ENCODE data around the gene LMF1.
"Not testable (repeated sequence)": the region's sequence is repeated elsewhere in the genome, so short reads cannot be mapped to it uniquely, and the experiment has no call there.

Gene LMF1

DNA sequence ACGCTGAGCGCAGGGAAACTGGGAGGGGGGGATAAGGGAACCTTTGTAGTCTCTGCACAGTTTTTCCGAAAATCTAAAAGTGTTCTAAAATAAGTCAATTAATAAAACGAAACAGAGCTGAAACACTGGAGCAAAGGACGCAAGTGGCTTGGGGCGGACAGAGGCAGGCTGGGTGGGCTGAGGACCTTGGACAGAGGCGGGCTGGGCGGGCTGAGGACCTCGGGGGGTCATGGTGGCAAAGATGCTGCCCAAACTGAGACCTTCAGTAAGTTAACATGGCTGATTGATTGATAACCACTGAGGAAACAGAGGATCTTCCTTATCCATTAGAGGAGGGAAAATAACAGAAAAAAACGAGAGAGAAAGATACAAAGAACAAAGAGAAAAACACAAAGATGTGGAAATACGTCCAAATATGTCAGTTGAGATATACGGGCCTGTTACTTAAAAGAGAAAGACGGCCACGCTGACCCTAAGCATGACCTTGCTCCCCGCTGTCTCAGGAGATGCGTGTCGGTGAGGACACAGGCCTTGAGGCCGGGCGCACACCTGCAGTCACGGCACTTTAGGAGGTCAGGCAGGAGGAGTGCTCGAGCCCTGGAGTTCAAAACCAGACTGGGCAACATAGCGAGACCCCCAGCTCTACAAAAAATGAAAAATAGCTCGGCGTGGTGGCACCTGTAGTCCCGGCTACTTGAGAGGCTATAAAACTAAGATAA is 94.1 kb downstream of the LMF1 start:
- no peak for DNase-seq

DNA sequence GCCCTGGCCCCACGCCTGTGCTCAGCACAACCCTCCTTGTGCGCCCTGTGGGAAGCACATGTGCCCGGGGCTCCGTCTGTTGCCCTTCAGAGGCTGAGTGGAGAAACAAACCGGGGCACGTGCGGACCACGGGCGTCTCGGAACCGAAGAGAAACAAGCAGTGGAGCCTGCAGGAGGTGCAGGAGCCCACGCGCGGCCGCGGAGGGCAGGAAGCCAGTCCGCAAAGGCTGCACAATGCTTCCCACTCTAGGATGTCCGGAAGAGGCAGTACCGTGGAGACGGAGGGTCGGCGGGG is 94.8 kb downstream of the LMF1 start:
- no peak for DNase-seq

DNA sequence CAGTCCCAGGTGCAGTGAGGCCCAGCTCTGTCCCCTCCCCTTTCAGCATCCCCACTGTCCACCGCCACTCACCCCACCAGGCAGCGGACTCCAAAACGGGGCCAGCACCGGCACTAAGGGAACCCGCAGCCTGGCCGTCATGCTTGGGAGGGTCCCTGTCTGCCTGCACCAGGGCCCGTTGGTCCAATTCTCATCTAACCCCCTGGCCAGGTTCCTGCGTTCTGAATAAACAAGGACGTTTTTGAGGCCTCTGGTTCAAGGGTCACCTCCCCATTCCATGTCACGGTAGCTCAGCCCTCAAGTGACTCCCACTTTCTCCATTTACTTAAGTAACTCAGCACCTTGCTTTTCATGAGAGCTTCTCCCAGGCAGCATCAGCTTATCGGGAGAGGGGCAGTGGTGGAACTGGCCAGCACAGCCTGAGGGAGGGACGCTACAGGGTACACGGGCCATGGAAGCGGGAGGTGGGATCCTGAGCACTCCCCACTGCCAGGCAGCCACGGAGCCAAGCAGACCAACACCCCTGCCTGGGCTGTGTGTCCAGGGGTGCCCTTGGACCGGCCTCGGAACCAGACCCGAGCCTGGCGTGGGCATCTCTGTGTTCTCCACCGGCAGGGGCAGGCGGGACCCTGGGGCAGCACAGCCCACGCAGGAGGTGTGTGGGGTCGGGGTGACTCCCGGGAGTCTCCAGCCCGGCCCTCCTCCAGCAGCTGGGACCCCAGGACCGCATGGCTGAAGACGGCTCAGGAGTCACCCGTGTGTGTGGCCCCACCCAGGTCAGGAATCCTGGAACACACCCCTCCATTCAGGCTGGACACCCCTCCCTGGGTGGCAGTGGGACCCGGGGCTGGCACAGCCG is 95.4 kb downstream of the LMF1 start:
- DNase-seq: no peak

DNA sequence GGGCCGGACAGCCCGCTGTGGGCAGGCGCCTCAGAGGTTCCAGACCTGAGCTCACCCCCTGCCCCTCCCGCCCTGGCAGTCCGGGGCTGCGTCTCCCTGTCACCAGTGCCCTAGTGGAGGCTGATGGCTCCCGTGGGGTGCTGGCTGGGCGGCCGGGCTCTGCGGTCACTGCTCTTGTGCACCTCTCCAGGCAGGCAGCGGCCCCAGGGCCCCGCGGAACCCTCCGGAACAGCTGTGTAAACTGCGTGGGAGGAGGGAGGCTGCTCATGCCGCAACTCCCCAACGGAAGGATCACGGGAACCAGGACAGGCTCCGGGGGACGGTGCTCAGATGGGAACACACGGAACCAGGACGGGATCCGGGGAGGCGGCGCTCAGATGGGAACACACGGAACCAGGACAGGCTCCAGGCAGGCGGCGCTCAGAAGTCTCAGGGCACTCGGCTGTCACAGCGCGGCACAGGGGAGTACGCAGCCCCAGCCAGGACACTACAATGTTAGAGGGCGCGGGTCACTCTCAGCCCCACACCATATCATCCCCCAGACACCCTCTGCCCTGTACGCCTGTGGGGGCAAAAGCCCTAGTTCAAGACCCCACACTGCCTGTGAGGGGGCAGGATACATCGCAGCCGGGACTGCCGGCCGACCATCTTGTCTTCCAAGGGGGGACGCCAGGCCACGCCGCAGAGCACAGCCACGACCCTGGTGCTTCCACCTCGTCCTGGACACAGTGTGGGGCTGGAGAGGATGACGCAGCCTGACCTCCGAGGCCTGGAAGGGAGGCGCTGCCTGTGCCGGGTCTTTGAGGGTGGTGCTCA is 96.2 kb downstream of the LMF1 start:
- no peak for DNase-seq

DNA sequence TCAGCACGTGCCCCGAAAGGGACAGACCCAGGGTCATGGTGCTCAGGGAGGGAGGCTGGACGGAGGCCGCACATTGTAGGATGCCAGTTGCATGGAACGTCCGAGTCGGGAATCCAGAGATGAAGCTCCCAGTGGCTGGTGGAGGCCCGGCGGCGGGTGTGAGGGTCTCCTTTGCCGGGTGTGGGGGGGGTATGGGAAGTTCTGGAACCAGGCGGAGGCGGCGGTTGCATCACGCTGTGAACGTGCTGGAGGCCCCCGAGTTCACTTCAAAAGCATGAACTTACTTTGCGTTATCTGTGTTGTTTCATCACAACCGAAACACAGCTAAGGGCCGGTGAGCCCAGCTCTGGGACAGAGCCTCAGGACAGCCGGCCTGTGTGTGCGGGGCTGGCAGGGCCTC is 96.9 kb downstream of the LMF1 start:
- no peak for DNase-seq

DNA sequence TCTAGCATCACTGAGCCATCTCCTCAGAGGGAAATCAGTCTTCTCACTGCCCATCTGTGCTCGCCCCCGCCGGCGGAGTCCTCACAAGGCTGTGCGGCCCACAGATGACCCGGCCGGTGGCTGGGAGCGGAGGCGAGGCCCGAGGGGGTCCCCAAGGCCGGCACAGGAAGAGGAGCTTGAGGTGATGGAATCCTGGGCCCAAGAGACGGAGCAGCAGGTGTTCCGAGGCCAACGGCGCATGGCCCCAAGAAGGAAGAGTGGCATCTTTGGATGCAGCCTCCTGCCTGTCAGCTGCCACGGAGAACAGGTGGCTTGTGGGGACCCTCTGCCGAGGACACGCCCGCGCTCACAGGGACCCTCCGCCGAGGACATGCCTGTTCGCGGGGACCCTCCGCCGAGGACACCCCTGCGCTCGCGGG is 97.5 kb downstream of the LMF1 start:
- DNase-seq: no peak

DNA sequence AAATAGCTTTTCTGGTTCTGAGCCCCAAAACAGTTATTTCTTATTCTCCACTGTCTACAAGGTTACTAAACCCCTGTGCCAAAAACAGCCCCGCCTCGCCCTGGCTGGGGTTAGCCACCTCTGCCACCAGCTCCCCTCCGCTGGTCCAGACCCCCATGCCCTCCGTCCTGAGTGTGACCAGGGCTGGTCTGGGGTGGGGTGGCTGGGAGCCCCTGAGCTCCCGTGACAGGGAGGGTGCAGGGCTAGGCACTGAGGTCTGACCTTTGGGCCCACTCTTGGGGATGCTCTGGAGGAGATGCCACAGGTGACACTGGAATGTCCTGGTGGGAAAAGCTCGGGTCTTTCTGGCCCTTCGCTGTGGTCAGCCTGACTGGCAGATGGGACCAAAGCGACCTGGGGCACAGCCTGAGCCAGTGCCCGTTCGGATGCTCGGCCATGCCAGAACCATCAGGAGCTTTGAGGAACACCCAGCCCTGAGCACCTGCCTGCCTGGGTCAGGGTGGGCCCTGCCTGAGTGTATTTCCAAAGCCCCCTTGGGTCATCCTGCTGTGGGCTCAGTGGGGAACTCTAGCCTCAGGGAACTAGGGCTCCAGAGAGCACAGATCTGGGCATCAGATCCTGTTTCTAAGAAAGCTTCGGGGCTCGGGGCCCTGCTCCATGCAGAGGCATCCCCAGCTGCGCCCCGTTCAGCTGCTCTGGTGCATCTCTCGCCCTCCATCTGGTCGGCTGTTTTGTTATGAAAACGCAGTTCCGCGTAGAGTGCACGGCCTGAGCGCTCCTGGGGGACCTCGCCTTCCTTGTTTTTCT is 98.1 kb downstream of the LMF1 start:
- no peak for DNase-seq

DNA sequence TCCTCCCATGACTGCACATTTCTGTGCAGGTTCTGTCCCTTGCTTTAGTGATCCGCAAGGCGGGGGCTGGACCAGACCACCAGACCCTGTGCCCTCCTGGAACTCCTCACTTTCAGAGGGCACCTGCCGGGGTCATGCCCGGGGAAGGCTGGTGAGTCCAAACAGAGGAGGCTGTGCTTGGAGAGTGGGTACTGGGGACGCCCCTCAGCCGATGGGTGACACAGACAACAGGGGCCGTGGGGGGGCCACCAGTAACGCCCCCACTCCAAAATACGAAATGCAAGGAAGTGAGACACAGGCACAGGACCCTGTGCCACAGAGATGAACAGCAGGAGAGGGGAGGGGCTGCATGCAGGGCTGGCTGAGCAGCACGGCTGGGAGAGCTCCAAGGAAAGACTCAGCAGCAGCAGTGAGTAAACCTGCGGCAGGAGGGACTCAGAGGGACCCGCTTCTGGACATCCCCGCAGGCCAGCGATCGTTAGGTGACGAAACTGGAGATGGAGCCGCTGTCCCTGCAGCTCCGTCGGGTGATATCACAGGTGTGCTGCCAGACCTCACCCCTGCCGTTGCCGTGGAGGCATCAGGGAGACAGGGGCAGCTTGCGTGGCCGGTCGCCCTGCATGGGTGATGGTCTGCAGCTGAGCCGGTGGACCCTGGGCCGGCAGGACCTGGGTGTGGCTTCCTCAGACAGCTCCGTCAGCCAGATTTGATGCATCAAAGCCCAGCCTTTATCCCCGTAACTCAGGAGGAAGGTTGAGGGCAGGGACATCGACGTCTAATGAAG is 99.0 kb downstream of the LMF1 start:
- no peak for DNase-seq

DNA sequence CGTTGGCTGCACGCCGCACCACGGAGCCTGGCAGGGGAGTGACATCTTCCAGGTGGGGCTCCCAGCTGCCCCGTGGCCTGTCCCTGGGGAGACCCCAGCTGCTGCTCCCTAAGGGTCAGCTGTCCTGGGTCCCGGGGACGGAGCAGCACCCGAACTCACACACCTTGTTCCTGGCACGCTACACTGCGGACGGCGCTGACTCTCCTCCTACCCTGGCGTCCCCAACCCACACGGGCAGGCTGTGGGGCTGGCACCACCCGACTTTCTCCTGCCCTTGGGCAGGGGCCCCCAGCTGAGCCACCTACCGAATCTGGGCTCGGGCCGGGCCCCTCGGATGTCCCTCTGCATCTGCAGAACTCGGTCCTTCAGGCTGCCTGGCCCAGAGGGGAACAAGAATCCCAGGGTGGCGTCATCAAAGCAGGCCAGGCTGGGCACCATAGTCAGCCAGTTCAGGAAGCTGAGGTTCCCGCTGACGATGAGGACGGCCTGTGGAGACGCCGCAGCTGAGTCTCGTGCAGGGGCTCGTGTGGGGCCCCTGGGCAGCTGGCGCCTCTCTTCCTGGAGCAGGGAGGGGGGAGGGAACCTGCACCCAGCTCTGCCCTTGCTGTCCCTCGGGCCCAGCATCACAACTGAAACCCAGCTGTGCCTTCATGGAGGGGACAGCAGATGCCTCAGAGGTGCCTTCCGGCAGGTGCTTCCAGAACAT is 99.8 kb downstream of the LMF1 start:
- DNase-seq: no peak

DNA sequence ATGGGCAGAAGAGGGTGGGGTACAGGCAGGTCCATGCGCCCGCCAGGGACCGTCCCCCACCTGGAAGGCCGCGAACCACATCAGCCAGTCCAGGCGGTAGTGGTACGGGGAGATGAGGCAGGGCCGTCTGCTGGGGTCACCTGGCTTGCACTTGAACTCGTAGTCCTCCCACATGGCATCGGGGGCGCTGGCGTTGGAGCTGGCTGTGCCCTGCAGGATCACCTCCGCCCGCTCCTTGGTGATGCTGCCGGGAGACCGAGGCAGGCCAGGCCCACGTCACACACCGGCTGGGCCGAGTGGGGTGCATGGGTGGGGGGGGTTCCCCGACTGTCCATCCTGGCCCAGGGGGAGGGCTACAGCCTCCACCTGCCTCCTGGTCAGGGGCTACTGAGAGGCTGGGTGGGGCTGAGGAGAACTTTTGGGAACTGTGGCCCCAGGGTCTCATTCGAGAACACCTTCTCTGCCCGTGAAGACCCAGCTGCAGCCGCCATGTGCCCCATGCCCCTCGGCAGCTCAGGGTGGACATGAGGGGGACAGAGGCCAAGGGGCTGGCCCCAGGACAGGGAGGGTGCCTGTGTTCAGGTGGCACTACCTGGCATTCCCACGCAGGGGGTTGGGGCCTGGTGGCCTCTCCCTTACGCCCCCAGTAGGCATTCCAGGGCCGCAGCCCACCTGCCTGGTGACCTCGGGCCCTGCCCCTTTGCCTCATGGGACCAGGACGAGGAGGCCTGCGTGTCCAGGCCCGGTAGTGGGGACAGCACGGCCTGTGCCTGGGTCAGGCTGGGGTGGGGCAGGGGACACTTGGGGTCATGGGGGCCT is 100.8 kb downstream of the LMF1 start:
- DNase-seq: no peak

DNA sequence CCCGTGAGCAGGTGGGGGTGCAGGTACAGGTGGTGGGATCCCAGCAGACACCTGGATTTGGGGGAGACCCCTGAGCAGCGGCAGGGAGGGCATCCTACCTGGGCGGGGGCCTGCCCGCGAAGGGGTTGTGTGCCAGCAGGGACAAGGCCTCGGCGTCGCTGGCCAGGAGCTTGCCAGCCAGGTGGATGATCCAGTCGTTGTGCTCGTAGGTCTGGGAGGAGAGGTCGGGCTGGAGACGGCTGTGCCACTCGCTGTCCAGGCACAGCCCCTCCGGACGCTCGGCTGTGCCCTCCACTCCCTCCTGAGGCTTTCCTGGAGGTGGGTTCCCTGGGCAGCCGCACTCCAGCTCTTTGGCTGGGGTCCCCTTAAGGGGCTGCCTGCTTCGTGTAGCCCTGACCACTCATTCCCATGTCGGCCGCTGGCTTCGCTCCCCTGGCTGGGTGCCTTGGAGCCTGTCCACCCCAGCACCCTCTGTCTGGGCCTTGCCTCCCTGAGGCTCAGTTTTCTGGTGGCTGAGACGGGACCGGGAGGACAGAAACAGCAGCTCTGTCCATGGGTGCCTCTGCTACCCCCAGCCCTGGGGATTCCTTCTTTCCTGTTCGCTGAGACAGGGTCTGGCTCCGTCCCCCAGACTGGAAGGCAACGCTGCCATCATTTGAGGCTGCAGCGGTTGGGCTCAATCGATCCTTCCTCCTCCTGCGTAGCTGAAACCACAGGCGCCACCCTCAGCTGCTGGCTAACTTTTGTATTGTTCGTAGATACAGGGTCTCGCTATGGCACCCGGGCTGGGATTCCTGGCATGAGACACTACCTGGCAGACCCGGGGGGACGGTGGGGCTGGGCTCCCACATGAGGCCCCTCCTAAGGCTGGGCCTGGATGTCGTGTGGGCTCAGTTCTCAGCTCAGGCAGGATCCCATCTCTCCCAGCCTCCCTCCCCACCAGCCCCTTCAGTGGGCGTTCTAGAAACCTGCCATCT is 101.7 kb downstream of the LMF1 start:
- DNase-seq: no peak

DNA sequence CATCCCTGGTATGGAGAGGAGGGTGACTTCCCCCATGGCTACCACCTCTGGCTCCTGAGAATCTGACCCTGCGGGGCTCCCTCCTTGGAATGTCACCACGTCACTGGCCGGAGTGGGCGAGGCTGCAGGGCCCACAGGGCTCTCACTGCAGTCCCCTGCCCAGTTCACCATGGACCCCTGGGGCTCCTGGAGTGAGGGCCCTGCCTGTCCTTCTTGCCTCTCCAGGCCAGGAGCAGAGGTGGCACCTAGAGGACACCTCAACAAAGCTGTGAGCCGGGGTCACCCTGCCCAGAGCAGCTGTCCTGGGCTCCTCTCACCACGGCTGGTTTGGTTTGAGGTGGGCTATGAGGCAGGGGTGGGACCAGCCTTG is 102.4 kb downstream of the LMF1 start:
- DNase-seq: no peak

DNA sequence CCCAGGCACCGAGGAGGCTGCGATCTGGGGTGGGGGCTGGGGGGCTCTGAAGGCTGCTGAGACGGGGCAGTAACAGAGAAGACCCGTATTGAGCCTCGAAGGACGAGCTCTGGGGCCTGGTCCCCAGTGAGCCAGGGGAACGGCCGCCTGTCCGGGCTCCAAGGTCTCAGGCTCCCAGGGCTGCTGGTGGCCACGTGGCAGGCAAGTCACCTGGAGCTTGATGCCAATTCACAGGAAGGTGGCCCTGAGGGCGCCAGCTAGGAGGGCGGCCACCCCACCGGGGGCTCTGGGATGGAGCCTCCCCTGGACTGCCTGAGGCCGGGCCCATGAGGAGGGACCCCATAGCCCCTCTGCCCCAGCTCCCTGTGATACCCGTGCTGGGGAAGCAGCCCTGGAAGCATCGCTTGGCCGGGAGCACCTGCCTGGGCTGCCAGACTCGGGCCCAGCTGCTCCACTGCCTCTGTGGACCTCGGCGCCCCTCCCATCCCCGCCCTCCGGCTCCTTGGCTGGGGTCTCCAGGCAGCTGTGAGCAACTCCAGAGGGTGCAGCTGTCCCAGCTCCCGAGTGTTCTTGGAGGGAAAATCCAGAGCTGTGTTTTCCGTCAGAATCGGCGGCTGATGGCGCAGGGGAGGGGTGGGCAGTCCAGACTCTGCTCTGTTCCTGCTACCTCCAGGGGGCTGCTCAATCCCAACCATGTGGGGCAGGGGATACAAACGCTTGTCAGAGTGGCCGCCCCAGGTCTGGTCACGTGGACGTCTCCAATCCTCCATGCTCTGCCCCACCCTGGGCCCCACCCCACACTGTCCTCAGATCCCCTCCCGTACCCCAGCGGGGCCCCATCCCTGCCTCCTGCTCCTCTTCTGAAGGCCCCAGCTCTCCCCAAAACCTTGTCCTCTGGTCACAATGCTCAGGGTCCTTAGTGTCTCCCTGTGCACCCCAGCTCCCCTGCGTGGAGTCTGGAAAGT is 103.1 kb downstream of the LMF1 start:
- no peak for DNase-seq

DNA sequence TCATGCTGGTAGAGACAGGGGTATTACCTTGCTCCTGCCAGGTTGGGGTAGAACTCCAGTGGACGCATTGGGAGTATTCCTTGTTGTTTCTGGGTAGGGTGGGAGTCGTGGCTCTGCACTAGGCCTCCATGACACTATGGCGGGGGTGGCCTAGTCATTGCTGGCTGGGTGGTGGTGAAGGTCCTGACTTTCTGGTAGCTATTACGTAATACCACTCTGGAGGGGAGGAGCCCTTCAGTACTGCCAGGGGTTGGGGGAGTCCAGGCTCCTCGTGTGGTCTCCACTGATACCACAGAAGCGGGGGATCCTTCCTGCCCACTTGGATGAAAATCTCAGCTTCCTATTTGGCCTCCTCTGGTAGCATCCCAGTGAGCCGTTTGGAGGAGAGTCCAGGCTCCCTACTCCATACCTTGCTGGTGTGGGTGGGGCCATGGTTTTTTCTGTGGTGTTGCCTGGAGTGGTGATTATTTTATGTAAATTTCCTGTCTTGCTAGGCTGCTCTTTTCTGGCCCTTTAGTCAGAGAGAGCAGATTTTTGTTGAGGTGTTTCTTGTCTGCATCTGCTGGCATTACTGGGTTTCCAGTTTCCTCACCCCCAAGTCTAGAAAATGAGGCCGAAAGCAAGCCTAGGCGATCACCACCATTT is 104.4 kb downstream of the LMF1 start:
- DNase-seq: no peak

DNA sequence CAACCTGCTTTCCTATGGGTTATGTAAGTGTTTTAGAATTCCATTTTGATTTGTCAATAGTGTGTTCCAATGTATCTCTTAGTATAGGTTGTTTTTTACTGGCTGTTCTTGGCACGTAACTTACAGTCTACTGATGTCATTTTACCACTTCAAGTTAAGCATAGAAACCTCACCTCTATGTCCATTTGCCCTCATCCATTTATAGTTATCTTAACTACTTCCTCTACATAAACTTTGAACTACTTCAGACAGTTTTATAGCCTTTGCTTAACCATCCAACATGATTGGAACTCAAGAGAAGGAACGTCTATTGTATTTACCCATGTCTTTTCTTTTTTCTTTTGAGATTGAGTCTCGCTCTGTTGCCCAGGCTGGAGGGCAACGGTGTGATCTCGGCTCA is 105.8 kb downstream of the LMF1 start:
- DNase-seq: no peak

DNA sequence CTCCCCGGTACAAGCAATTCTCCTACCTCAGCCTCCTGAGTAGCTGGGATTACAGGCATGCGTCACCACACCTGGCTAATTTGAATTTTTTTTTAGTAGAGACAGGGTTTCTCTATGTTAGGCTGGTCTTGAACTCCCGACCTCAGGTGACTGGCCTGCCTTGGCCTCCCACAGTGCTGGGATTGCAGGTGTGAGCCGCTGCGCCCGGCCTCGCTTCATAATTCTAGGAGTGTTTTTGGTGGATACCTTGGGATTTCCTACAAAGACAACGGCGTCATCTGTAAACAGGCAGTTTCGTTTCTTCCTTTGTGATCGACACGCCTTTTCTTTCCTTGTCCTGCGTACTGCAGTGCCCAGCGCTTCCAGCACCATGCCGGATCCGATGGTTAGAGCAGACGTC is 109.3 kb downstream of the LMF1 start:
- DNase-seq: no peak

DNA sequence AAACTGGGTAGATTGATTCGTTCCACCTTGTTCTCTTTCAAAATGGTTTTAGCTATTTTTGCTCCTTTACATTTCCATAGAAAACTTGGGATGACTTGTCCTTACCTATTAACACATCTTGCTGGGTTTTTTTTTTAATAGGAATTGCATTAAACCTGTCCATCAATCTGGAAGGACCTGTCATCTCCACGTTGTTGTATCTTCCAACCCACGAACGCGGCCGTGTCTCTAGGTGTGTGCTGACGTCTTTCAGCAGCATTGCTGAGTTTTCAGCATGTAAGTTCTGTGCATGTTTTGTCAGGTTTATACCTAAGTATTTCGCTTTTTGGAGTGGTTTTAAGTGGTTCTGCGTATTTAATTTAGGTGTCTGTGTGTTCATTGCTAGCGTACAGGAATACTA is 109.9 kb downstream of the LMF1 start:
- DNase-seq: no peak

DNA sequence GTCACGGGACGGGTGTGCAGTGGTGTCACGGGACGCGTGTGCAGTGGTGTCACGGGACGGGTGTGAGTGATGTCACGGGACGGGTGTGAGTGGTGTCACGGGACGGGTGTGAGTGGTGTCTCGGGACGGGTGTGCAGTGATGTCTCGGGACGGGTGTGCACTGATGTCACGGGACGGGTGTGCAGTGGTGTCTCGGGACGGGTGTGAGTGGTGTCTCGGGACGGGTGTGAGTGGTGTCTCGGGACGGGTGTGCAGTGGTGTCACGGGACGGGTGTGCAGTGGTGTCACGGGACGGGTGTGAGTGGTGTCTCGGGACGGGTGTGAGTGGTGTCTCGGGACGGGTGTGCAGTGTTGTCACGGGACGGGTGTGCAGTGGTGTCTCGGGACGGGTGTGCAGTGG is 111.8 kb downstream of the LMF1 start:
- not testable (repeated sequence) for DNase-seq

All from activated CD8-positive, alpha-beta memory T cell treated with anti-CD3 and anti-CD28 coated beads for 24 hours (primary cell).